ENCODE data around the gene ADGRA3.
A peak's percentile ranks its signal among the peaks of the same experiment; 100 is the strongest.

ADGRA3 gene

DNA sequence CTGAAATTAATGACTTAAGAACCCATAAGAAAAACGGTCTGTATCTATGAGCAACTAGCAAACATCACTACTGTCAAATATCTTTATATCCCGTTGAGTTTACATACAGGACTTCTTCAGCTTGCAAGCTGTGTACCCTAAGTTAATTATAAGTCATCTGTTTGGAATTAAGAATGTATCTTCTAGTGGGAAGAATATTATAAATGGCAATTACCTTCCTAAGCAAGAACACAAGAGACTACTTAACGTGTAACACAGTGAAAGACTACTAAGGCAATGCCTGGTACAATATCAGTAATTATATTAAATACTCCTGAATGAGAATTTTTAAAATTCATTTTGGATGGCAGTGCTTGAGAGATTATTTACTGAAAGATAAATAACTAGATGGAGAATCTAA lies 58.5 kb downstream of the ADGRA3 start:
- no peak for DNase-seq
- intact Hi-C loops (cut with DNase I): no loop called here

DNA sequence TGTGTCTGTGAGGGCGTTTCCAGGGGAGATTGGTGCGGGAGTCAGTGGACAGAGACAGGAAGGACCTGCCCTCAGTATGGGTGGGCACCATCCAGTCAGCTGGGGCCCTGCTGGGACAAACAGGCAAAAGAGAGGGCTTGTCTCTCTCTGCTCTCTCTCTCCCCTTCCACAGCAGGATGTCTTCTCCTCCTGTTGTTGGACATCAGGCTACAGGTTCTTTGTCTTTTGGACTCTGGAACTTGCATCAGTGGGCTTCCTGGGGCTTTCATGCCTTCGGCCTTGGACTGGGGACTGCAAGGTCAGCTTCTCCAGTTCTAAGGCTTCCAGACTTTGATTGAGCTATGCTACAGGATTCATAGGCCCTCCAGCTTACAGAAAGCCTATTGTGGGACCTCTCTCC lies 59.6 kb downstream of the ADGRA3 start:
- DNase-seq: no peak
- intact Hi-C loops (cut with DNase I): no loop called here

DNA sequence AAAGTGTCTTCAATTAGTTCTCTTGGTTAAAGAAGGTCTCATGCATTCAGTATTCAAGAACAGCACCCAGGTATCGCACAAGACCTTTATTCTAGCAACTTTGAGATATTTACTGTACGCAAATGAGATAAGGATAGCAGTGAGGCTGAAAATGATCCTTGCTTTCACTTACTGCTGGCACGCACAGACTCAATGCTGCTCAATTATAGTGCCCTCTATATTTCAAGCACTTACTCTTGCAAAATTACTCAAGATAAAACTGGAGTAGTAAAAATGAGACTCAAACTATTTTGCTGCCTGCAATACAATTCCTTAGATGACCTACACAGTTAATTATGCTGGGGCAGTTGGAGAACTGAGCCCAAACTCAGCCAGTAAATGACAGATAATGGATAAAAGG lies 60.9 kb downstream of the ADGRA3 start:
- no peak for DNase-seq
- intact Hi-C loops (cut with DNase I): no loop called here

DNA sequence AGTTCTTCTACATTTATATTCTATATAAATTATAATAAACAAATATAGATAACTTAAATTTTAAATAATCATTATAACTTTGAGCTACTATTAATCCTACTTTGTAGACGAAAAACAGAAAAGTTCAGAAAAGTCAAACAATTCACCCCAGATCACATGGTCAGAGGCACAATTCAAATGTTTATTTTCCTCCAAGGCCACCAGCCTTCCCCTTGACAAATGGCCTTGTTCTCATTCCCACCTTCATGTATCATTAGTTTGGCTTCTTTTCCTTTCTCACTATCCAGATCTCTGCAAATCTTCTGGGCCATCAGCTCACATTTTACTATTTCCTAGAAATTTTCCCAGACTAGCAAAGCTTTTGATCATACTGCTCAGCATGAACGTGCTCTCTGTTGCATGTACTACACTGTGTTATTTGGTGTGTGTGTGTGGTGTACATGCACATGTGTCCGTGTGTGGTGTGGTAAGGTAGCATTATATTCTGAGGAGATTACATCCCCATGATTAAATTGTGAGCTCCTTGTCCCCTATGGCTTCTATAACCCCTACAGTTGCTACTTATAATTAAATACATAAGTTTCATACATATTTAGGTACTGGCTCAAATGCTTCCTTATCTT lies 61.5 kb downstream of the ADGRA3 start:
- intact Hi-C loops (cut with DNase I): no loop called here
- no peak for DNase-seq

DNA sequence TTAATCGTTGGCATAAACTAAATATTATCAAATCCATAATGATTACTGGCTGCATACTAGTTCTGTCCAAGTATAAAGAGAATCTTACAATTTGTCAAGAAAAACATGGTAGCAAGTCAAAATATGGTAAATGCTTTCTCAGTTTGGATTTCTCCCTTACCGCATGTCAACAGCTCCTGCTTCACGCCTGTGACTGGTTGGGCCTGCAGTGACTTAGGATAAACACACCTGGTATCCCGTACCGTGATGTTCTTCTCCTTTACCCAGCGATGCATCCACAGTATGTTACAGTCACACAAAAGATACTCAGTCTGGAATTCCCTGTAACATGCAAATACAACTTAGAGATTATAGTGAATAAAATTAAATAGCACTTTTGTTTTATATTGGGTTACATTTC lies 71.1 kb downstream of the ADGRA3 start:
- intact Hi-C loops (cut with DNase I): no loop called here
- no peak for DNase-seq

DNA sequence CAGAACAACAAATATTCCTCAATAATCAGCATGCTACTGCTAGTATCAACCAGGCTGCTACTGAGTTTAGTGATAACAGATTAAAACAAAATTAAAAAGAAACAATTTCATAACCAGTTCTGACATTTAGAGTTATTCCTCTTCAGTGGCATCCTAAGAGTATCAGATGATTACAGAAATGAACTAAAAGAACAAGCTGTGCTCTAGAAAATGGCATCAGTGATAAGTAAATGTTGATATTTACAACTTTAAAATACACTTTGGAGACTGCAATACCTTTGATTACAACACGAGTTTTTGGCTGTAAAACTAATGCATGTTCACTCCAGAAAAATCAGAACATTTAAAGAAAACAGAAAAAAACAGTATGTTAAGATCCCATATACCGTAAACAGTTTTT lies 72.9 kb downstream of the ADGRA3 start:
- DNase-seq: no peak
- intact Hi-C loops (cut with DNase I): no loop called here

DNA sequence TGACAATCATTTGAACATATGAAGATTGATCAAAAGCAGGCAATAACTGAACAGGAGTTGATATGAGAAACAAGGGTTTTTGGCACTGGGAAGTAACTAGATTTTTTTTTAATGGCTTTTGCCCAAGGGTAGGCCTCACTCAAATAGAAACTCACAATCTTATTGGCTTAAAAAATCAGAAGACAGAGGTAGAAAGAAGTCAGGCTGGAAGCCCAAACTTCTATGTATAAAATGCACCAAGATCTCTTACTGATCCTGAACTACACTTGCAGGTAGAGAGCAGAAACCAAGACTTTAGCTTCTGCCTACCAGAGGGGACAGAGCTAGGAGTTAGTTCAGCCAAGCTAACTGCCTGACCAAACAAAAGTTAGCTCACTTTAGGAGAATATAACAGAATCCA lies 74.9 kb downstream of the ADGRA3 start:
- DNase-seq: no peak
- intact Hi-C loops (cut with DNase I): no loop called here

DNA sequence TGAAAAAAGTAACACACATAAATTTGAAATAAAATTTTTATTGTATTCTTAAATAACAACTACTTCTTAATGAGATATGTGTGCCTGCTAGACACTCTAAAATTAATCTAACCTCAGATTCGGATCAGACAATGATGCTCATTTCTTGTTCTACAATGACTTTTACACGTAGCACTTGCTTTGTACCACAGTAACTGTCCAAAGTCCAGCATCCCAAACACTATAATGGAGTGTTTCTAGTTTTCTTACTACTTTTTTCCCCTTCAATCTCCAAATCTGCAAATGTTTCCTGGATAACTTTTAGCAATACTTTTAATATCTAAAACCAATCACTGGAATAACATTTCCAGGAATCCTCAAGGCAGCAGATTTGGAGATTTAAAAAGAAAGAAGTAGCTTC lies 75.9 kb downstream of the ADGRA3 start:
- no peak for DNase-seq
- intact Hi-C loops (cut with DNase I): no loop called here

DNA sequence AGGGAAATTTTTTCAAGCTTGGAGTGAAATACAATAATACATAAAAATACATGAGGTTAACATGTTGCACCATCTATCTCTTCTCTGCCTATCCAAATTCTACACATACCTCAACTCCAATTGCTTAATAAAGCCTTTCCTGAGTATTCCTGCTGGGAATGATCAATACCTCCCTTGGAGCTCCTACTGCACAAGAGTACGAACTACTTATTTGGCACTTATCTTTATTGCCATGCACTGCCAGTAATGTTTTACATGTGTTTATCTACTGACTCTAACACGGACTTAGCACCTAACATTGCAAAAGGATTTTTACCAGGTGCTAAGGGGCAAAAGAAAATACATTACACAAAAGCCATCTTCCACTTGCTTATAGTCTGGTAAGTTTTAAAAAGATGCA lies 80.2 kb downstream of the ADGRA3 start:
- intact Hi-C loops (cut with DNase I): no loop called here
- no peak for DNase-seq

DNA sequence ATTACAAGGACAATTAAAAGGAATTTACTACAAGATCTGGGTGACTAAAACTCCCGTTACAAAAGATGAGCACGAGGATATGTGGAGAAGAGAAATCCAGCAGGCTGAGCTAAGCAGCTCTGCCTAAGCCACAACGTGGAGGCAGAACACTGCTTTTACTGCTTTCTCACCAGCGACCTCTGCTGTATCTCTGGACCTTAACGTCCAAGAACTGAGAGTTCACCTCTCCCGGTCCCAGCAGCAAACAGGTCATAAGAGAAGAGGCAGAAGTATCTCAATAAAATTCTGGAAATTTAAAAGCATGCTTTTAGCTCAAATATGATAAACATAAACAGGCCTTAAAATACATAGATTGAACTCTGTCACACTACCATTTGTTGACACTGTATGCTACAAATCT lies 81.0 kb downstream of the ADGRA3 start:
- DNase-seq: peak in 30 of 42 donors; percentile 8 to 66 (median 30)
- intact Hi-C loops (cut with DNase I): no loop called here

DNA sequence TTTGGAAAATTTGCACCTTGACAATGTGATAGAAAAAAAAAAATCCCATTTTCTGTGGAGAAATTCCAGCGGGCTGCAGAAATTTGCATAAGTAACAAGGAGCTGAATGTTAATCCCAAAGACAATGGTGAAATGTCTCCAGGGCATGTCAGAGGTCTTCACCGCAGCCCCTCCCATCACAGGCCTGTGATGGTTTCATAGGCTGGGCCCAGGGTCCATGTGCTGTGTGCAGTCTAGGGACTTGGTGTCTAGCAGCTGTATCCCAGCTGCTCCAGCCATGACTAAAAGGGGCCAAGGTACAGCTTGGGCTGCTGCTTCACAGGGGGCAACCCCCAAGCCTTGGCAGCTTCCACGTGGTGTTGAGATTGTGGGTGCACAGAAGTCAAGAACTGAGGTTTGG lies 85.2 kb downstream of the ADGRA3 start:
- no peak for DNase-seq
- intact Hi-C loops (cut with DNase I): no loop called here

DNA sequence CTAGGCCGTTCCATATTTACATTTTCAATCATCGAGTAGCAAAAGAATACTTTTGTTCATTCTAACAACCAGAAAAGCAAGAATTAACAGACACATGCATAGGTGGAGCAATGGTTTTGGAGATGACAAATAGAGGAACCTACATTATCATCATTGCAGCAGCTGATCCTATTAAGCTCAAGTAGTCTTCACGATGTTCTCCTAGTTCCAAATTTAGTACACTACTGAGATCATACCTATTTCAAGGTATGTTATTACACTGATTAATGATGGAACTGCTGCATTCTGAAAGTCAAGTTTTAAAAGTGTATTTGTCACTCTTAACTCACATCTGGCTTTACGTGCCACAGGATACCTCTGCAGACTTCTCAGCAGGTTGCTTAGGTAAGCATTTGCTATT lies 87.4 kb downstream of the ADGRA3 start:
- DNase-seq: no peak
- intact Hi-C loops (cut with DNase I): no loop called here

DNA sequence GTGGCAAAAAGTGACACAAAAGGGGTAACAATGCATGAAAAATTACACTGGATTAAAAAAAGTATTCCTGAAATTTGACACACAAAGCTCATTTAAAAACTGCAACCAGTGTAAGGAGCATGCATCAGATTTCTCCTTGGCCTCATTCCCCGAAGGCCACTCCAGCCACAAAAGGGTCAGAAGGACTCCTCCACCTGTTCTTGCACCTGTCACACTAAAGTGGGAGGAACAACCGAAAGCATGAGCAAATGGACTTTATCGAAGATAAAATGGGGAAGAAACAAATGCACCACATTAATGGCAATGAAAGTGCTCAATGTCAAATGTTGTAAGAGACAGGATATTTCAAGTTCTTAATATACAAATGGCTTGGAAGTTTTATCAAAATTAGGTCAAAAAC lies 88.2 kb downstream of the ADGRA3 start:
- DNase-seq: no peak
- intact Hi-C loops (cut with DNase I): no loop called here

DNA sequence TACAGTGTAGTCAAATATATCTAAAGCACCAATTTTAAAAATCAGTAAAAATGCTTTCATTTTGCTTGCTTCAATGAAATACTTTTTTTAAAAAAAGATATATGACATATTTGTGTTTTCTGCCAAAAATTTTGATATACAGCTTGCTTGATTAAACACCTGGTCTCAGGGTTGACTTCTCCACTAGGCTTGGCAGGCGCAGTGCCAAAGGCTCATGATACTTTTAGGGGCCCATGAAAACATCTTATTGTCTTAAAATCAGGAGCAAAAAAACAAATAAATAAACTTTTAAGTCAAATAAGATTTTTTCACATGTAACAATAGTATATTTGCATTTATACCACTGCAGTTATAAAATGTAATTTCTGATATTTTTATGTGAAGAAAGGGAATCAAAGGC lies 95.6 kb downstream of the ADGRA3 start:
- intact Hi-C loops (cut with DNase I): no loop called here
- DNase-seq: peak in 1 of 42 donors; percentile 42

DNA sequence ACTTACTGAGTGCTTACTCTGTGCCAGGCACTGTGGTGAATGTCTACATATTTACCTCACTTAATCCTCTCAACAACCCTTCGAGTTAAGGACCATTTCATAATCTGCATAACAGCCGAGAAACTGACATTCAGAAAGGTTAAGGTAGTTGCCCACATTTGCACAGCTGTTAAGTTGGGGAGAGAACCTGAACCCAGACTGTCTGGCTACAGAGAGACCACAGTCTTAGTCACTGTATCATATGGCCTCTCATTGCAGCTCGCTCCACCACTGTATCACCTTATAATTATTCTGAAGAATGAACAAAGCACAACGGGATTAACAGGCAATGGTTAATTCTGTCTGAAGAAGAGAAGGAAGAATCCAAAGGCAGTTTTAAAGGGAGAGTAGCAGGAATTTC lies 98.5 kb downstream of the ADGRA3 start:
- DNase-seq: no peak
- intact Hi-C loops (cut with DNase I): no loop called here

DNA sequence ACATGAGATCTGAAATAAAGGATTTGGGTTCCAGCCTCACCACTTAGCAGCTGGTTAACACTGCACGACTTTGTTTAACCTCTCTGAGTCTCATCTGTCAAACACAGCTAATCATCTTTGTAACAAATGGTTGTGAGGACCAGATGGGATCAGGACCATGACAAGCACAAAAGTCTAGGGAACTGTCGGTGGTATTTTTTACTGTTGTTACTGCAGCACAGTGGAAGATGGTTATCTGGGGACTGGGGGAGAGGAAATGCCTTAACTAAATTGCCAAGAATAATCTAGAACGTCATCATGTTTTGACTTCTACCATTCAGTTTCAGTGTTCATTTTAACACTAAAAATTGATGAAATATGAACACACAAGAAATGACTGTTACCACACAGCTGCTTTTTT lies 99.5 kb downstream of the ADGRA3 start:
- no peak for DNase-seq
- intact Hi-C loops (cut with DNase I): no loop called here

DNA sequence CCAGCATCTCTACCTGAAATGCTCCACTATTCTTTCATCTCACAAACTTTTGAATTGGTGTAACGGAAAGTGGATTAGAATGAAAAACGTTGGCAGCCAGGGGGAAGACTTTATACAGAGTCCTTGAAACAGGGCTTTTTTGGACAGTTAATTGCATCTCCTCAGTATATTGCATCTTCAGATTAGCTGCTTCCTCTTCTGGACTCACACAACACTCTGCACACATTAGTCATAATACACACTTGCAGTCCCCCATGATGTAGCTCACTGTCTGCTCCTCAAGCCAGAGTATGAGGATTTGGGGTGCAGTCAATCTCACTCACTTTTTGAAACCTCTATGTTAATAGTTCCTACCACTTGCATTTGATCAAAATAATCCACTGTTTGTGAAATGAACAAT lies 101.0 kb downstream of the ADGRA3 start:
- intact Hi-C loops (cut with DNase I): no loop called here
- DNase-seq: no peak

DNA sequence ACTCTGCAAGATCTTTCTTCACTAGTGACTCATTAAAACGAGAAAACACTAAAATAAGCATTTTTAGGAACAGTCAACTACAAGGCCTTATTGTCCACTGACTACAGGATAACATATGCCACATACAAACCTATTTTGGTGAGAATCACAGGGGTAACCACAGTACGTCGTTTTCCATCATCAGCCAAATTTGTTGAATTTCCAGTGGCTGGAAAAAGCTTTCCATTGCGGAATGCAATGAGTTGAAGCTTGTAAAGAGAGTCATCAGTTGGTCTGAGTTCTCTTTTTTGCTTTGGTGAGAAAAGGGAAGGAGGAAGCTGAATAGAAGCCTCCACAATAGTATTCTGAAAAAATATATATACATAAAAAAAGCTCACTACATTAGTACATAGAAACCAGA lies 102.4 kb downstream of the ADGRA3 start:
- DNase-seq: no peak
- intact Hi-C loops (cut with DNase I): no loop called here

DNA sequence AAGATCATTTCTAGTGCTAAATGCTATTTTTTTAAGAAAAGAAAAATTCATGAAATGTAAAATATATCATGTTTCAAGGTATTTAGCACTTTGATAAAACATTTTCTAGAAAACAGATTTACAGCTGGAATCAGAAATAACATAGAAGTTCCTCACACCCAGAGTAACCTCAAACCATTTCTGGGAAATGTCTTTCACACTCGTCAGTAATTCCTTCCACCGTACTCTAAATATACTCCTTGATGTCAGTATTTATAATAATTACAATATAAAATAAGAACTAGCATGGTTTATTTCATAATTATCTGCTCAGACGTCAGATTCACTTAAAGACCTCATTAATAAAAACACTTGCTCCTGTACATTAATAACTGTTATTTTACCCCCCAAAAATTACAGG lies 103.9 kb downstream of the ADGRA3 start:
- no peak for DNase-seq
- intact Hi-C loops (cut with DNase I): no loop called here

DNA sequence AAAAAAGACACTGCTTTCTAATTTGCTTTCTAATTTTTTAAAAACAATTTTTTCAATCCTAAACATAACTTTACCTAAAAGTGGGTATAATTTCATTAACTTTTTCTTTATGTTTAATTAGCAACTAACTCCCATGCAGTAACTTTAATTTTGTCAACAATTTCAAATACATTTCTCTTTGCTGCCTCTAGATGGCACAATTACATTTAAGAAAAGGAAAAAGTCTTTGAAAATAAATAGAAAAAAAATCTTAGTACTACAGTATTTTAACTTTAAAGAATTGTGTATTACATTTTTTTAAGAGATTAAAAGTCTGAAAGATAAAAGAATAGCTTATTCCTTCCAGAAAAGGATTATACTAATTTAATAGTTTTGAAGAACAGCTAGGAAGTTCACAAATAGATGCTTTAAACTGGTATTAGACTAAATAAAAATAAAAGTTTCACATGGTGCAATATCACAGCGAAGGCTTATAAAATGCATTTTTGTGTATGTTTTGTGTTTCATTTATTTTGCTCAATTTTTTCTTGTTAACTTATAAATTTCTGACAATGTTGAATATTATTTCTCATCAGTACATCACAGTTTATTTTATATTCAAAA lies 105.1 kb downstream of the ADGRA3 start:
- intact Hi-C loops (cut with DNase I): no loop called here
- no peak for DNase-seq

DNA sequence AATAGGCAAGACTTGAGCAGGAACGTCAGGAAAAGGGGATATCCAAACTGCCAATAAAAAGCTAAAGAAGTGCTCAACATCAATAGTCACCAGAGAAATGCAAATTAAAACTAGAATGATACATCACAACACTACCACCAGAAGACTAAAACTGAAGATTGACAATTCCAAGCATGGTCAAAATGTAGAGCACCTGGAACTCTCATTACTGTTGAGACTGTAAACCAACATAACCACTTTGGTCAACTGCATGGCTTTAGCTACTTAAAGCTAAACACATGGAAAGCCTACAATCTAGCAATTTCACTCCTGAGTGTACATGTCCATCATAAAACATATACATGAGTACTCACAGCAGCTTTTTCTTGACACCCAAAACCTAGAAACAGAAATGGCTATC lies 107.4 kb downstream of the ADGRA3 start:
- no peak for DNase-seq
- intact Hi-C loops (cut with DNase I): no loop called here

DNA sequence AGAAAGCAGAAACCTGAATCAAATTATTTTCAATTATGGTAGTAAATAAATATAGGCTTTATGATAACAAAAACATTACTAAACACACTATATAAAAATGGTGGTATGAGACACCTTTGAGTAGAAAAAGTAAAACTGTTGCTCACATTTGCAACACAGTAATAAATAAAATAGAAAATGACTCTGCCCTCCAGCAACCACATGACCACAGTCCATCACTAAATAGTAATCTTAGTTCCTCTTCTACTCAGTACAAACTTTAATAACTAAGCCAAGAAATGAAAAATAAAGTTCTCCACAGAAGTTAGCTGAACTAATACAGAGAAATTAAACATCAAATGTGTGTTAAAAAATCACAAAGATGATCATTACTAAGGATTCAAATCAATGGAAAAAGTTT lies 108.5 kb downstream of the ADGRA3 start:
- DNase-seq: no peak
- intact Hi-C loops (cut with DNase I): no loop called here

Data from head of caudate nucleus (tissue), 42 donors.